MM.1S (cell line): ENCODE measurements around the gene ZNF592.

Experiments used
- CTCF ChIP-seq: fragments of 300-600 bp; sonication (generic); IDR thresholded peaks from 2 replicates; pipeline ENCODE4 v1.5.1; 2016; ENCODE audit warnings: antibody characterized with exemption, low read length, mixed read lengths
- EZH2phosphoT487 ChIP-seq: fragments of 300-600 bp; sonication (generic); IDR thresholded peaks from 2 replicates; pipeline ENCODE4 v1.6.1; 2018; ENCODE audit warnings: antibody characterized with exemption, low read length

- TF ChIP-seq CTCF (no peak), EZH2phosphoT487 (no peak)
Measured at GRCh38 chr15:84798436-84798946, 50.1 kb downstream of the ZNF592 start.
